DND-41 (cell line): Measurements from ENCODE around the gene NFASC.

Source experiments
- ATAC-seq: fragments of 200-7000 bp; cut with Tn5 transposase; 3 replicates; pipeline ENCODE4 v1.9.1; 2021; ENCODE audit warnings: low read depth; ENCODE audit not compliant: insufficient read depth
- DNase-seq: peaks from one replicate; pipeline ENCODE4 v3.0.0-alpha.2; 2020
- H2AFZ ChIP-seq: 2 replicates; pipeline ENCODE4 v1.6.0; 2012; ENCODE audit warnings: low read depth, low read length
- H3K27ac ChIP-seq: 2 replicates; pipeline ENCODE4 v1.5.1; 2012; ENCODE audit warnings: low read length, inconsistent platforms
- H3K27me3 ChIP-seq: fragments of 200-600 bp; sonication (generic); 2 replicates; pipeline ENCODE4 v1.6.0; 2012; ENCODE audit warnings: low read length, mild to moderate bottlenecking, inconsistent platforms; ENCODE audit not compliant: insufficient read depth, poor library complexity
- H3K36me3 ChIP-seq: 2 replicates; pipeline ENCODE4 v1.5.1; 2012; ENCODE audit warnings: low read length, inconsistent platforms; ENCODE audit not compliant: insufficient read depth
- H3K4me1 ChIP-seq: 2 replicates; pipeline ENCODE4 v1.5.1; 2012; ENCODE audit warnings: mild to moderate bottlenecking, low read length; ENCODE audit not compliant: insufficient read depth
- H3K4me2 ChIP-seq: 2 replicates; pipeline ENCODE4 v1.6.0; 2012; ENCODE audit warnings: mild to moderate bottlenecking, moderate library complexity, low read length, inconsistent platforms; ENCODE audit not compliant: insufficient read depth
- H3K4me3 ChIP-seq, 2 experiments: fragments of 200-600 bp in 1 of 2; shearing (Covaris generic) in 1 of 2; 2 replicates each; pipeline ENCODE4 v1.5.1; 2012 to 2016; ENCODE audit warnings: inconsistent platforms in 2 of 2, low read length in 2 of 2, mild to moderate bottlenecking in 2 of 2, low read depth in 1 of 2, moderate library complexity in 1 of 2
- H3K79me2 ChIP-seq: 2 replicates; pipeline ENCODE4 v1.6.0; 2012; ENCODE audit warnings: low read length, inconsistent platforms; ENCODE audit not compliant: insufficient read depth
- H3K9ac ChIP-seq: 2 replicates; pipeline ENCODE4 v1.6.0; 2012; ENCODE audit warnings: low read depth, mild to moderate bottlenecking, inconsistent platforms, low read length, moderate library complexity
- H3K9me3 ChIP-seq: 2 replicates; pipeline ENCODE4 v1.5.1; 2012; ENCODE audit warnings: low read length, moderate library complexity, mild to moderate bottlenecking, inconsistent platforms; ENCODE audit not compliant: insufficient read depth, severe bottlenecking
- H4K20me1 ChIP-seq: 2 replicates; pipeline ENCODE4 v1.6.0; 2012; ENCODE audit warnings: low read length; ENCODE audit not compliant: insufficient read depth
- CTCF ChIP-seq: IDR thresholded peaks from 2 replicates; pipeline ENCODE4 v1.5.1; 2012; ENCODE audit warnings: borderline replicate concordance, low read length, moderate library complexity, mild to moderate bottlenecking; ENCODE audit not compliant: poor library complexity, severe bottlenecking; ENCODE audit errors: extremely low read depth
- EZH2 ChIP-seq: IDR thresholded peaks from 3 replicates; pipeline ENCODE4 v1.6.1; 2012; ENCODE audit warnings: borderline replicate concordance, low read depth, mild to moderate bottlenecking, moderate library complexity, low read length, inconsistent platforms; ENCODE audit not compliant: severe bottlenecking

Gene NFASC

GRCh38 chr1:204837440-204838084 is 33.1 kb upstream of the NFASC start:
- Histone ChIP-seq H3K4me3 (no peak overlapping the region), H3K4me2 (no peak overlapping the region), H3K27me3 (peaks cover 11% of the 10 kb centered on the region), H3K36me3 (no peaks in the 10 kb centered on the region), H3K9ac (no peak overlapping the region), H3K9me3 (no peaks in the 10 kb centered on the region), H3K79me2 (no peaks in the 10 kb centered on the region), H4K20me1 (peaks cover 8% of the 10 kb centered on the region; the same call in 1 of the 2 replicates), H2AFZ (no peak overlapping the region), H3K4me1 (no peaks in the 10 kb centered on the region), H3K27ac (no peak overlapping the region)
- peak; percentile 15 for TF ChIP-seq CTCF
- no peak for TF ChIP-seq EZH2
- DNase-seq (peak; percentile 59), ATAC-seq (peak; percentile 66)

GRCh38 chr1:204841316-204841715 is 29.3 kb upstream of the NFASC start:
- Histone ChIP-seq H3K9ac (no peak overlapping the region), H2AFZ (no peak overlapping the region), H3K79me2 (no peaks in the 10 kb centered on the region), H4K20me1 (peaks cover 7% of the 10 kb centered on the region; the same call in 1 of the 2 replicates), H3K27me3 (peaks cover under 1% of the 10 kb centered on the region), H3K4me3 (no peak overlapping the region), H3K27ac (no peak overlapping the region), H3K36me3 (no peaks in the 10 kb centered on the region), H3K4me1 (no peaks in the 10 kb centered on the region), H3K4me2 (no peak overlapping the region), H3K9me3 (no peaks in the 10 kb centered on the region)
- no peak for ATAC-seq
- no peak for DNase-seq
- TF ChIP-seq CTCF: no peak
- no peak for TF ChIP-seq EZH2

GRCh38 chr1:204841798-204842197 is 28.9 kb upstream of the NFASC start:
- H3K9me3 ChIP-seq: no peaks in the 10 kb centered on the region
- H3K27me3 ChIP-seq: peaks cover 4% of the 10 kb centered on the region
- H3K4me2 ChIP-seq: no peak overlapping the region
- no peaks in the 10 kb centered on the region for H3K4me1 ChIP-seq
- peaks cover 12% of the 10 kb centered on the region; the same call in 1 of the 2 replicates for H4K20me1 ChIP-seq
- H2AFZ ChIP-seq: no peak overlapping the region
- ATAC-seq (no peak), DNase-seq (no peak)
- TF ChIP-seq EZH2: no peak
- no peaks in the 10 kb centered on the region for H3K79me2 ChIP-seq
- no peak overlapping the region for H3K4me3 ChIP-seq
- no peaks in the 10 kb centered on the region for H3K36me3 ChIP-seq
- no peak overlapping the region for H3K27ac ChIP-seq
- H3K9ac ChIP-seq: no peak overlapping the region

GRCh38 chr1:204842369-204842768 is 28.3 kb upstream of the NFASC start:
- H3K9me3 ChIP-seq: no peaks in the 10 kb centered on the region
- DNase-seq (no peak), ATAC-seq (no peak)
- H3K27me3 ChIP-seq: peaks cover 4% of the 10 kb centered on the region
- H3K36me3 ChIP-seq: no peaks in the 10 kb centered on the region
- peaks cover 12% of the 10 kb centered on the region; the same call in 1 of the 2 replicates for H4K20me1 ChIP-seq
- TF ChIP-seq EZH2 (no peak), CTCF (no peak)
- H3K4me2 ChIP-seq: no peak overlapping the region
- H3K9ac ChIP-seq: no peak overlapping the region
- H3K79me2 ChIP-seq: no peaks in the 10 kb centered on the region
- no peaks in the 10 kb centered on the region for H3K4me1 ChIP-seq
- no peak overlapping the region for H3K4me3 ChIP-seq
- no peak overlapping the region for H2AFZ ChIP-seq
- no peak overlapping the region for H3K27ac ChIP-seq
